ENCODE data around the gene DIDO1.

DNA sequence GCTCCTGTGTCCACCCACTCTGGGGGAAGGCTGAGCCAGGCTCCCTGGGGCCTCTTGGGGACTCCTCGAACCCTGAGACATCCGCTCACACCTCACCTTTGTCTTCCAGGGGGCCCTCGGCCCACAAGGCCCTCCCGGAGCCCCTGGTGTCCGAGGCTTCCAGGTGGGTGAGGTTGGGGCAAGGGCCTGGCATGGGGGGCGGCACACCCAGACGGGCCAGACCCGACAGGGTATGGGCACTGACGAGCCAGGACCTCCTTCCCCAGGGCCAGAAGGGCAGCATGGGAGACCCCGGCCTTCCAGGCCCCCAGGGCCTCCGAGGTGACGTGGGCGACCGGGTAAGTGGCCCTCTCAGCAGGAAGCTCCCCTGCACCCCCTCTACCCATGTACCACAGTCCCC lies 96.1 kb downstream of the DIDO1 start:
- TF ChIP-seq CTCF (IDR thresholded peaks at IDR 0.05 in 4 of 5, conservative IDR thresholded peaks at IDR 0.05 in 1 of 5) (no peak), POLR2A (IDR thresholded peaks at IDR 0.05) (no peak)

Measured in gastrocnemius medialis (tissue), 4 donors.